Measurements from ENCODE around the gene CCSER1. TPM values are rescaled to one million over a fixed set of nuclear protein-coding genes. Genes with fewer than 3 reads are reported as not detected.

The CCSER1 gene
- total and polyA plus RNA-seq, 2 donors (not counting 1 experiment from before 2014, with no cell fraction given), result 10.7 to 39.5 TPM

- peaks cover 2% of the 10 kb centered on the region for H3K9me3 Mint-ChIP-seq (ENCODE audit: insufficient read depth)
- peaks cover 0 to 4% (median 4%) of the 10 kb centered on the region in 3 donors for H3K9me3 ChIP-seq (ENCODE audit: control extremely low read depth in 1 of 3, control insufficient read depth in 2 of 3, insufficient read depth in 1 of 3, low read length in 2 of 3)
- H3K27ac ChIP-seq (ENCODE audit: low read length in 2 of 2), result no peak overlapping the region
- H3K36me3 ChIP-seq (replicated peaks in 1 of 2; ENCODE audit: control extremely low read depth in 1 of 2, control insufficient read depth in 1 of 2, extremely low read depth in 1 of 2, insufficient read depth in 2 of 2, low read length in 1 of 2), result no peaks in the 10 kb centered on the region
- H3K27ac Mint-ChIP-seq, result no peak overlapping the region
- H3K4me3 ChIP-seq (ENCODE audit: control extremely low read depth in 1 of 5, extremely low read depth in 1 of 5, insufficient read depth in 1 of 5, low read depth in 2 of 5, low read length in 4 of 5), result no peak overlapping the region
- no peak overlapping the region for H3K9ac ChIP-seq (ENCODE audit: low read length)
- no peak overlapping the region for H3K4me2 ChIP-seq (replicated peaks; ENCODE audit: low read depth, low read length, poor library complexity, severe bottlenecking)
- H3K27me3 Mint-ChIP-seq, result no peaks in the 10 kb centered on the region
- H2AFZ ChIP-seq (ENCODE audit: insufficient read depth, low read depth, low read length, poor library complexity, severe bottlenecking), result no peak overlapping the region
- H3K4me3 Mint-ChIP-seq, result no peak overlapping the region
- H3K27me3 ChIP-seq (replicated peaks in 1 of 4; ENCODE audit: control extremely low read depth in 1 of 4, control insufficient read depth in 3 of 4, insufficient read depth in 4 of 4, low read length in 3 of 4), result no peaks in the 10 kb centered on the region
- ChIA-PET POLR2A (no interaction called here), CTCF (no interaction called here)
- WGBS (ENCODE audit: insufficient coverage), result no CpG with 5 or more reads among the region's 1 CpG
- DNase-seq, result no peak
- H4K20me1 ChIP-seq (ENCODE audit: control insufficient read depth, insufficient read depth, low read length, poor library complexity, severe bottlenecking), result no peaks in the 10 kb centered on the region
- no peak for TF ChIP-seq EZH2 (IDR thresholded peaks at IDR 0.05; ENCODE audit: borderline replicate concordance, insufficient read depth, low read depth, low read length, poor library complexity, severe bottlenecking)
- no peak for TF ChIP-seq CTCF (IDR thresholded peaks at IDR 0.05)
- H3K79me2 ChIP-seq (ENCODE audit: control insufficient read depth, insufficient read depth, low read length), result no peaks in the 10 kb centered on the region
- no peak for ATAC-seq (ENCODE audit: low read depth)
- intact Hi-C loops (cut with micrococcal nuclease), result no loop called here
- H3K4me1 Mint-ChIP-seq, result no peaks in the 10 kb centered on the region
- no peaks in the 10 kb centered on the region for H3K4me1 ChIP-seq (ENCODE audit: control insufficient read depth in 2 of 2, insufficient read depth in 2 of 2, low read length in 2 of 2)
Observed at GRCh38 chr4:90876296-90876695, 749.1 kb downstream of the CCSER1 start.

GRCh38 chr4:90883519-90883918 is 756.3 kb downstream of the CCSER1 start:
- Mint-ChIP-seq H3K4me3 (no peak overlapping the region), H3K27me3 (no peaks in the 10 kb centered on the region), H3K4me1 (no peaks in the 10 kb centered on the region), H3K9me3 (ENCODE audit: insufficient read depth) (no peaks in the 10 kb centered on the region), H3K27ac (no peak overlapping the region)
- ChIA-PET CTCF (no interaction called here), POLR2A (no interaction called here)
- H3K27me3 ChIP-seq (replicated peaks in 1 of 4; ENCODE audit: control extremely low read depth in 1 of 4, control insufficient read depth in 3 of 4, insufficient read depth in 4 of 4, low read length in 3 of 4), result no peaks in the 10 kb centered on the region
- H4K20me1 ChIP-seq (ENCODE audit: control insufficient read depth, insufficient read depth, low read length, poor library complexity, severe bottlenecking), result no peaks in the 10 kb centered on the region
- no peak overlapping the region for H3K9ac ChIP-seq (ENCODE audit: low read length)
- DNase-seq, result no peak
- no peak overlapping the region for H2AFZ ChIP-seq (ENCODE audit: insufficient read depth, low read depth, low read length, poor library complexity, severe bottlenecking)
- no peak overlapping the region for H3K27ac ChIP-seq (ENCODE audit: low read length in 2 of 2)
- no peak for ATAC-seq (ENCODE audit: low read depth)
- no peaks in the 10 kb centered on the region for H3K79me2 ChIP-seq (ENCODE audit: control insufficient read depth, insufficient read depth, low read length)
- H3K4me1 ChIP-seq (ENCODE audit: control insufficient read depth in 2 of 2, insufficient read depth in 2 of 2, low read length in 2 of 2), result no peaks in the 10 kb centered on the region
- intact Hi-C loops (cut with micrococcal nuclease), result no loop called here
- no peak overlapping the region for H3K4me3 ChIP-seq (ENCODE audit: control extremely low read depth in 1 of 5, extremely low read depth in 1 of 5, insufficient read depth in 1 of 5, low read depth in 2 of 5, low read length in 4 of 5)
- H3K4me2 ChIP-seq (replicated peaks; ENCODE audit: low read depth, low read length, poor library complexity, severe bottlenecking), result no peak overlapping the region
- WGBS (ENCODE audit: insufficient coverage), result 0% methylated on average over 1 of the region's 3 CpGs
- peaks cover 0 to 4% (median 0%) of the 10 kb centered on the region in 3 donors for H3K9me3 ChIP-seq (ENCODE audit: control extremely low read depth in 1 of 3, control insufficient read depth in 2 of 3, insufficient read depth in 1 of 3, low read length in 2 of 3)
- H3K36me3 ChIP-seq (replicated peaks in 1 of 2; ENCODE audit: control extremely low read depth in 1 of 2, control insufficient read depth in 1 of 2, extremely low read depth in 1 of 2, insufficient read depth in 2 of 2, low read length in 1 of 2), result no peaks in the 10 kb centered on the region
- no peak for TF ChIP-seq EZH2 (IDR thresholded peaks at IDR 0.05; ENCODE audit: borderline replicate concordance, insufficient read depth, low read depth, low read length, poor library complexity, severe bottlenecking)
- TF ChIP-seq CTCF (IDR thresholded peaks at IDR 0.05), result no peak

Measured in B cell (primary cell).